T-cell (primary cell): Measurements from ENCODE around the gene ABCA3. TPM values are rescaled to one million over a fixed set of nuclear protein-coding genes. Genes with fewer than 3 reads are reported as not detected.

Experiments
- ATAC-seq, 4 experiments: fragments of 200-7000 bp in 3 of 4; fragments of 150-1000 bp in 1 of 4; cut with Tn5 transposase; replicated peaks in 1 of 4; 1 replicate in 3 of 4; 2 replicates in 1 of 4; pipeline ENCODE4 v1.10.0; 2021; ENCODE audit warnings: moderate library complexity in 3 of 4, mild to moderate bottlenecking in 2 of 4, moderate number of reproducible peaks in 1 of 4
- CTCF ChIA-PET, 2 donors: fragments of 300-600 bp; sonication (Branson Sonifier 250); formaldehyde crosslinking; loops; one replicate each; lab custom pipeline; 2022; ENCODE audit warnings: antibody characterized with exemption in 2 of 2; lab: Charles Lee
- POLR2A ChIA-PET, 2 donors: fragments of 300-600 bp; sonication (Branson Sonifier 250); formaldehyde crosslinking; loops; one replicate each; lab custom pipeline; 2022; ENCODE audit warnings: antibody characterized with exemption in 2 of 2; lab: Charles Lee
- DNase-seq, 35 experiments: peaks; one replicate each; pipeline versions ENCODE4 v3.0.0 to v3.0.0-alpha.2; 2013 to 2023
- H3K27ac ChIP-seq: one replicate; pipeline ENCODE4 v1.5.1; 2013; ENCODE audit warnings: low read length
- H3K27me3 ChIP-seq, 2 experiments: replicated peaks in 1 of 2; 1 replicate in 1 of 2; 2 replicates in 1 of 2; pipeline versions ENCODE4 v1.6.1 to v1.7.0; 2013; ENCODE audit warnings: low read length in 1 of 2, mixed read lengths in 1 of 2; ENCODE audit not compliant: control insufficient read depth in 2 of 2, insufficient read depth in 2 of 2; ENCODE audit errors: extremely low read depth in 1 of 2
- H3K36me3 ChIP-seq, 2 donors: 1 replicate in 1 of 2; 2 replicates in 1 of 2; pipeline versions ENCODE4 v1.6.1 to v1.7.0; 2013; ENCODE audit warnings: low read length in 1 of 2; ENCODE audit not compliant: control insufficient read depth in 2 of 2, insufficient read depth in 1 of 2; ENCODE audit errors: extremely low read depth in 1 of 2
- H3K4me1 ChIP-seq, 2 experiments: 1 replicate in 1 of 2; 2 replicates in 1 of 2; pipeline versions ENCODE4 v1.6.1 to v1.7.0; 2013; ENCODE audit warnings: low read length in 2 of 2, mixed read lengths in 1 of 2; ENCODE audit not compliant: insufficient read depth in 2 of 2, control insufficient read depth in 1 of 2; ENCODE audit errors: extremely low read depth in 1 of 2
- H3K4me3 ChIP-seq, 2 donors: 1 replicate in 1 of 2; 2 replicates in 1 of 2; pipeline versions ENCODE4 v1.5.1 to v1.7.0; 2013; ENCODE audit warnings: mild to moderate bottlenecking in 2 of 2, low read length in 1 of 2, moderate library complexity in 1 of 2; ENCODE audit not compliant: control insufficient read depth in 1 of 2; ENCODE audit errors: extremely low read depth in 1 of 2
- H3K9me3 ChIP-seq: 2 replicates; pipeline ENCODE4 v1.7.0; 2013
- H3K27ac Mint-ChIP-seq, 2 donors: one replicate each; pipeline ENCODE4 v1.8.0; 2020 to 2021; ENCODE audit warnings: mild to moderate bottlenecking in 2 of 2, mixed read lengths in 2 of 2
- H3K27me3 Mint-ChIP-seq, 2 donors: one replicate each; pipeline ENCODE4 v1.8.0; 2021 to 2022; ENCODE audit warnings: mixed read lengths in 2 of 2
- H3K36me3 Mint-ChIP-seq: one replicate; pipeline ENCODE4 v1.8.0; 2021; ENCODE audit warnings: mixed read lengths
- H3K4me1 Mint-ChIP-seq, 3 donors: one replicate each; pipeline ENCODE4 v1.8.0; 2020 to 2022; ENCODE audit warnings: mixed read lengths in 3 of 3, mild to moderate bottlenecking in 1 of 3
- H3K4me3 Mint-ChIP-seq, 3 donors: one replicate each; pipeline ENCODE4 v1.8.0; 2020 to 2022; ENCODE audit warnings: mild to moderate bottlenecking in 3 of 3, mixed read lengths in 3 of 3, moderate library complexity in 3 of 3
- H3K9me3 Mint-ChIP-seq, 3 donors: one replicate each; pipeline ENCODE4 v1.8.0; 2020 to 2022; ENCODE audit warnings: mixed read lengths in 3 of 3
- WGBS: methylation state at CpG from one replicate; pipeline ENCODE4 v1.1.5; 2013; ENCODE audit warnings: missing lambda C conversion rate; ENCODE audit not compliant: insufficient coverage; 5-methylcytosine and 5-hydroxymethylcytosine counted together
- total RNA-seq, 35 experiments: library from RNA in 6 of 35; stranded (reverse) in 6 of 35; fragments of 120-200 nt in 1 of 35; gene quantifications; one replicate each; pipeline versions ENCODE4 v1.2.1 to v1.2.4 and lab custom pipeline; 2013 to 2026

The ABCA3 gene
- total RNA-seq, 5 donors from 2014 or later (not counting 1 experiment from before 2014, with no cell fraction given): 6.6 to 11.1 (median 9.9) TPM

GRCh38 chr16:2361129-2361528 is 20.6 kb upstream of the ABCA3 start:
- ChIA-PET CTCF (interaction anchor here in 1 of 2 donors (0.6 kb wide), 1 partner anchor 641 kb away, joined by 4 read pairs; no protein-coding TSS in a partner anchor), POLR2A (interaction anchor here in 1 of 2 donors (0.7 kb wide), 1 partner anchor 450 kb away, joined by 6 read pairs; no protein-coding TSS in a partner anchor)
- DNase-seq (no peak), ATAC-seq (no peak)
- no peaks in the 10 kb centered on the region for H3K9me3 Mint-ChIP-seq
- no peak overlapping the region for H3K4me3 ChIP-seq
- H3K27ac Mint-ChIP-seq: no peak overlapping the region
- H3K27me3 Mint-ChIP-seq: peaks cover 43 to 48% of the 10 kb centered on the region in 2 donors
- WGBS: 93% methylated on average over 2 of the region's 4 CpGs
- no peaks in the 10 kb centered on the region for H3K4me1 ChIP-seq
- H3K9me3 ChIP-seq: no peaks in the 10 kb centered on the region
- no peak overlapping the region for H3K27ac ChIP-seq
- no peaks in the 10 kb centered on the region for H3K36me3 Mint-ChIP-seq
- no peaks in the 10 kb centered on the region for H3K36me3 ChIP-seq
- H3K4me3 Mint-ChIP-seq: no peak overlapping the region
- H3K27me3 ChIP-seq: peaks cover 12 to 27% of the 10 kb centered on the region in 2 experiments
- no peaks in the 10 kb centered on the region for H3K4me1 Mint-ChIP-seq

DNA sequence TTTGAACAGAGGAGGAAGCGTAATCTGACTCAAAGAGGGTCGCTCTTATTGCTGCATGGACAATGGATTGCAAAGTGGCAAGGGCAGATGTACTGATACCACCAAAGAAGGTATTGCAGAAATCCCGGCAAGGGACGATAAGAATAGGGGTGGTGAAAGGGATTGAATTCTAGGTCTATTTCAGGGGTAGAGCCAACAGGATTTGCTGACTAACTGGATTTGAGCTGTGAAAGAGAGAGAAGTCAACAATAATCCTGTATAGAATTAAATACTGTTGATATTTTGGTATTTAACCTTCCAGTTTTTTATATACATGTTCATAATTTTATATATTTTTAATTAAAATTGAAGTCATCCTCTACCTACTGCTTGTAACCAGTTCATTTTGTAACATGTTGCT is 19.4 kb upstream of the ABCA3 start:
- no peak for DNase-seq
- CTCF ChIA-PET: no interaction called here
- H3K36me3 Mint-ChIP-seq: no peaks in the 10 kb centered on the region
- WGBS: 72% methylated on average over 4 of the region's 4 CpGs
- H3K4me3 Mint-ChIP-seq: no peak overlapping the region
- no peak for ATAC-seq
- no peaks in the 10 kb centered on the region for H3K9me3 Mint-ChIP-seq
- peaks cover 40 to 48% of the 10 kb centered on the region in 2 donors for H3K27me3 Mint-ChIP-seq
- Histone ChIP-seq H3K4me1 (no peaks in the 10 kb centered on the region), H3K9me3 (no peaks in the 10 kb centered on the region), H3K36me3 (no peaks in the 10 kb centered on the region), H3K27ac (no peak overlapping the region), H3K4me3 (no peak overlapping the region), H3K27me3 (peaks cover 15 to 27% of the 10 kb centered on the region in 2 experiments)
- POLR2A ChIA-PET: no interaction called here
- H3K4me1 Mint-ChIP-seq: no peaks in the 10 kb centered on the region
- no peak overlapping the region for H3K27ac Mint-ChIP-seq

DNA sequence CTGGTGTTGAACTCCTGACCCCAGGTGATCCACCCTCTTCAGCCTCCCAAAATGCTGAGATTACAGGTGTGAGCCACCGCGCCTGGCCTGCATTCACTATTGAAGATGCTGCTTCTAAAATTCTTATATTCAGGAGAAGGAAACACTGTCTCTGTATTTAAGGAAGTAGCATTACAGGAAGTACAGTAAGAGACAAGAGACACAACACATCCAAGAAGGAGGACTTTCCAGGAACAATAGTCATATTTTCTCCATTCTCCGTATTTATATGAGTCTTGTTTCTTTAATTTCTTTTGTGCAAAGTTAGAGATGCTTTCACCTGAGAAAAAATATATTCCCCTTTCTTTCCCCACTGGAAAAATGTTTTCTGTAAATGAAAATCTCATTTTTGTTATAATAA is 18.3 kb upstream of the ABCA3 start:
- no CpG with 5 or more reads among the region's 3 CpGs for WGBS
- CTCF ChIA-PET: no interaction called here

DNA sequence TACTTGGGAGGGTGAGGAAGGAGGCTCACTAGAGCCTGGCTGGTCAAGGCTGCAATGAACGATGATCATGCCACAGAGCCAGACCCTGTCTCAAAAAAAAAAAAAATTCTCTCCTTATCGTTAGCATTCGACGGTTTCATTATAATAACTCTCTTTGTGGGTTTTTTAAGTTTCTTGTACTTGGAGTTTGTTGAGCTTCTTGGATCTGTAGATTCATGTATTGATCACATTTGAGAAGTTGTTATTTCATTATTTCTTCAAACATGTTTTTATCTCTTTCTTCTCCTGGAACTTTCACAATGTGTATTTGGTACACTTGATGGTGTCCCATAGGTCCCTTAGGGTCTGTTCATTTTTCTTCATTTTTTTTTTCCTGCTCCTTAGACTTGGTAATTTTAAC is 16.8 kb upstream of the ABCA3 start:
- H3K27ac ChIP-seq: no peak overlapping the region
- no CpG with 5 or more reads among the region's 4 CpGs for WGBS
- no peaks in the 10 kb centered on the region for H3K36me3 ChIP-seq
- H3K9me3 ChIP-seq: no peaks in the 10 kb centered on the region
- ChIA-PET POLR2A (no interaction called here), CTCF (no interaction called here)
- H3K4me1 Mint-ChIP-seq: no peaks in the 10 kb centered on the region
- peaks cover 40 to 54% of the 10 kb centered on the region in 2 donors for H3K27me3 Mint-ChIP-seq
- peaks cover 15 to 25% of the 10 kb centered on the region in 2 experiments for H3K27me3 ChIP-seq
- H3K36me3 Mint-ChIP-seq: no peaks in the 10 kb centered on the region
- H3K4me3 ChIP-seq: no peak overlapping the region
- no peak overlapping the region for H3K27ac Mint-ChIP-seq
- H3K9me3 Mint-ChIP-seq: no peaks in the 10 kb centered on the region
- ATAC-seq: no peak
- no peak for DNase-seq
- no peak overlapping the region for H3K4me3 Mint-ChIP-seq
- H3K4me1 ChIP-seq: no peaks in the 10 kb centered on the region

More for the DNA sequence above, 18.3 kb upstream of the ABCA3 start:
- Mint-ChIP-seq H3K4me1 (no peaks in the 10 kb centered on the region), H3K27me3 (peaks cover 40 to 49% of the 10 kb centered on the region in 2 donors), H3K36me3 (no peaks in the 10 kb centered on the region), H3K9me3 (no peaks in the 10 kb centered on the region), H3K27ac (no peak overlapping the region), H3K4me3 (no peak overlapping the region)
- Histone ChIP-seq H3K4me3 (no peak overlapping the region), H3K9me3 (no peaks in the 10 kb centered on the region), H3K27me3 (peaks cover 16 to 29% of the 10 kb centered on the region in 2 experiments), H3K27ac (no peak overlapping the region), H3K36me3 (no peaks in the 10 kb centered on the region), H3K4me1 (no peaks in the 10 kb centered on the region)
- ATAC-seq: no peak
- POLR2A ChIA-PET: no interaction called here
- no peak for DNase-seq

DNA sequence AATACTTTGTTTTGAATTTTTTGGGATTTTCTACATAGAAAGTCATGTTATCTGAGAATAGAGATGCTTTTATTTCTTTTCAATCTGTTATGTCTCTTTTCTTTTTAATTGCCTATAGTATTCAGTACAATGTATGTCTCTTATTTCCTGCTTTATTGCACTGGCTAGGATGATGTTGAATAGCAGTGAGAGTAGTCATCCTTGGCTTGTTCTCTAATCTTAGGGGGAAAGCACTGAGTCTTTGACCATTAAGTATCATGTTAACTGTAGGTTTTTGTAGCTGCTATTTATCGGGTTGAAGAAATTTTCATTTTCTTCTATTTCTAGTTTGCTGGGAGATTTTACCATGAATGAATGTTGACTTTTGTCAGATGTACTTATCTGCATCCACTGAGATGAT is 10.0 kb upstream of the ABCA3 start:
- no peak overlapping the region for H3K4me3 ChIP-seq
- H3K36me3 ChIP-seq: no peaks in the 10 kb centered on the region
- H3K36me3 Mint-ChIP-seq: no peaks in the 10 kb centered on the region
- DNase-seq (no peak), ATAC-seq (no peak)
- no CpG with 5 or more reads among the region's 1 CpG for WGBS
- ChIA-PET POLR2A (no interaction called here), CTCF (no interaction called here)
- no peaks in the 10 kb centered on the region for H3K9me3 ChIP-seq
- H3K27ac Mint-ChIP-seq: no peak overlapping the region
- no peak overlapping the region for H3K27ac ChIP-seq
- peaks cover 10 to 12% of the 10 kb centered on the region in 2 experiments for H3K27me3 ChIP-seq
- no peak overlapping the region for H3K4me3 Mint-ChIP-seq
- no peaks in the 10 kb centered on the region for H3K9me3 Mint-ChIP-seq
- no peaks in the 10 kb centered on the region for H3K4me1 ChIP-seq
- H3K4me1 Mint-ChIP-seq: no peaks in the 10 kb centered on the region
- H3K27me3 Mint-ChIP-seq: peaks cover 29 to 36% of the 10 kb centered on the region in 2 donors

GRCh38 chr16:2343211-2343610 is 2.7 kb upstream of the ABCA3 start:
- ChIA-PET POLR2A (no interaction called here), CTCF (interaction anchor here in 1 of 2 donors (0.7 kb wide), 1 partner anchor 8 kb away, joined by 3 read pairs; no protein-coding TSS in a partner anchor)
- Mint-ChIP-seq H3K36me3 (no peaks in the 10 kb centered on the region), H3K4me3 (no peak overlapping the region), H3K27ac (no peak overlapping the region), H3K27me3 (peaks cover 1 to 4% of the 10 kb centered on the region in 2 donors), H3K9me3 (no peaks in the 10 kb centered on the region), H3K4me1 (peaks cover 12 to 17% (median 12%) of the 10 kb centered on the region in 3 donors)
- Histone ChIP-seq H3K9me3 (no peaks in the 10 kb centered on the region), H3K4me3 (no peak overlapping the region), H3K27ac (no peak overlapping the region), H3K36me3 (no peaks in the 10 kb centered on the region), H3K27me3 (peaks cover 10 to 16% of the 10 kb centered on the region in 2 experiments), H3K4me1 (peaks cover 0 to 17% of the 10 kb centered on the region in 2 experiments)
- DNase-seq (no peak), ATAC-seq (no peak)
- WGBS: no CpG with 5 or more reads among the region's 1 CpG
